ENCODE data around the gene SMAP1. TPM values are rescaled to one million over a fixed set of nuclear protein-coding genes. Genes with fewer than 3 reads are reported as not detected.

The SMAP1 gene
- total RNA-seq, 1 experiment from 2014 or later = 3.5 TPM

- TF ChIP-seq, protein P1, sequence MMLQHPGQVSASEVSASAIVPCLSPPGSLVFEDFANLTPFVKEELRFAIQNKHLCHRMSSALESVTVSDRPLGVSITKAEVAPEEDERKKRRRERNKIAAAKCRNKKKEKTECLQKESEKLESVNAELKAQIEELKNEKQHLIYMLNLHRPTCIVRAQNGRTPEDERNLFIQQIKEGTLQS (IDR thresholded peaks at IDR 0.05) = no peak
Measured at GRCh38 chr6:70668499-70668812, 773 bp downstream of the SMAP1 start (continued).

- Histone ChIP-seq H3K4me3 (replicated peaks in 1 of 2; ENCODE audit: low read depth in 1 of 2, low read length in 2 of 2) (peak overlapping the region; percentile 67 to 73), H3K36me3 (ENCODE audit: control insufficient read depth in 1 of 2, insufficient read depth in 2 of 2, low read length in 2 of 2) (no peaks in the 10 kb centered on the region), H4K20me1 (ENCODE audit: insufficient read depth) (no peaks in the 10 kb centered on the region), H2AFZ (ENCODE audit: low read depth, low read length, poor library complexity, severe bottlenecking) (no peak overlapping the region), H3K9me2 (ENCODE audit: insufficient read depth) (no peaks in the 10 kb centered on the region), H3K9ac (ENCODE audit: low read length) (peak overlapping the region; percentile 74; the same call in 1 of the 2 replicates), H3K27ac (ENCODE audit: low read depth, low read length) (no peak overlapping the region; the same call in 1 of the 2 replicates), H3K4me1 (ENCODE audit: control insufficient read depth in 1 of 2, insufficient read depth in 2 of 2, low read length in 2 of 2) (peaks cover 5 to 31% of the 10 kb centered on the region in 2 experiments; a peak in 3 of 4 replicates), H3K4me2 (ENCODE audit: low read length) (peak overlapping the region; percentile 86), H3K79me2 (ENCODE audit: insufficient read depth, low read length) (peaks cover 58% of the 10 kb centered on the region), H3K27me3 (ENCODE audit: insufficient read depth, low read length) (no peaks in the 10 kb centered on the region), H3K9me3 (ENCODE audit: control insufficient read depth in 1 of 2, insufficient read depth in 1 of 2, low read depth in 1 of 2, low read length in 2 of 2) (no peaks in the 10 kb centered on the region)
- ChIA-PET POLR2A (no interaction called here), CTCF (interaction anchor here (2.4 kb wide), 1 partner anchor 17 kb away, joined by 13 read pairs; no protein-coding TSS in a partner anchor), RAD21 (ENCODE audit: low non-redundant PET in 1 of 2, low total read pairs in 2 of 2, uncharacterized antibody in 2 of 2, unreplicated experiment in 2 of 2) (no interaction called here)
- intact Hi-C loops (cut with micrococcal nuclease) = loop anchor here (5.0 kb wide), 1 partner anchor 102 kb away; the partner anchor contains the start of gene SDHAF4
- TSS peak; percentile 55 for BruUV-seq (replicated peaks)
- TF ChIP-seq CBX3 (IDR thresholded peaks at IDR 0.05; ENCODE audit: low read depth) = no peak
- TF ChIP-seq ZNF274 (IDR thresholded peaks at IDR 0.05; ENCODE audit: low read depth, low read length) = no peak
- no peak for TF ChIP-seq REST (IDR thresholded peaks at IDR 0.05; ENCODE audit: low read depth)
- no peak for TF ChIP-seq ZBTB33 (IDR thresholded peaks at IDR 0.05; ENCODE audit: extremely low read depth, insufficient replicate concordance, low read length)
- ATAC-seq (no peak), DNase-seq (ENCODE audit: low read depth, low spot score) (no peak)
Measured at GRCh38 chr6:70669133-70669532, 1.4 kb downstream of the SMAP1 start.
